ENCODE measurements around the gene LCLAT1.
"Not testable (repeated sequence)": the region's sequence is repeated elsewhere in the genome, so short reads cannot be mapped to it uniquely, and the experiment has no call there.

The LCLAT1 gene

DNA sequence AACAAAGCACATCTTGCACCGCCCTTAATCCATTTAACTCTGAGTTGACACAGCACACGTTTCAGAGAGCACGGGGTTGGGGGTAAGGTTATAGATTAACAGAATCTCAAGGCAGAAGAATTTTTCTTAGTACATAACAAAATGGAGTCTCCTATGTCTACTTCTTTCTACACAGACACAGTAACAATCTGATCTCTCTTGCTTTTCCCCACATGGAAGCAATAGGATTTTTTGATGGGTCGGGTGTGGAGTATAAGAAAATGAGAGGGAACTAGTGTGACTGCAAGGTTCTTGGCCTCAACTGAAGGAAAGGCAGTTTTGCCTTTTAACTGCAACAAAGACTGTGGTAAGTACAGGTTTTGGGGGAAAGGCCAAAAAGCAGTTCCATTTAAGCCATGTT, 167.2 kb downstream of the LCLAT1 start:
- not testable (repeated sequence) for H3K9ac ChIP-seq (ENCODE audit: low read depth, low read length); H3K27me3 ChIP-seq (ENCODE audit: insufficient read depth, low read length); H3K9me3 ChIP-seq (ENCODE audit: insufficient read depth, low read depth, low read length); H3K36me3 ChIP-seq (ENCODE audit: insufficient read depth, low read depth, low read length); H3K27ac ChIP-seq (ENCODE audit: low read length); H3K4me3 ChIP-seq (ENCODE audit: low read length)
- H3K4me1 ChIP-seq (ENCODE audit: insufficient read depth, low read length): peaks cover 21% of the 10 kb centered on the region

DNA sequence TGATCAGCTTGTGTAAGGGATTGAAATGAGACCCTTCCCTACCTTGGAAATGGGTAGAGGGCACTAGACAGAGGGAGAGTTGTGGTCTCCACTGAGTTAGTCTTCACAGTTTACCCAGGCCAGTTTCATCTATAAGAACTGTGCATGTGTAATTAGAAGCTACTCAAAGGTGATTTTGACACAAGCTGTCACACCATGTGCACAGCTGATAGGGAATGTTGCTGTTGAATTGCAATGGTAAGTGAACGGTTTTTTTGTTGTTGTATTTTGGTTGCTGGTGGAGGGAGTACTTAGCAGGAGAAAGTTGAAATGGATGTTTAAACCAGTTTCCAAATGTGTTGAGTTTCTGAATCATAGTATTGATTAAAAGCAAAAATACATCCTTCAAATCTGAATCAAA, 168.9 kb downstream of the LCLAT1 start:
- no peaks in the 10 kb centered on the region for H3K27me3 ChIP-seq (ENCODE audit: insufficient read depth, low read length)
- peaks cover 21% of the 10 kb centered on the region for H3K4me1 ChIP-seq (ENCODE audit: insufficient read depth, low read length)
- no peaks in the 10 kb centered on the region for H3K36me3 ChIP-seq (ENCODE audit: insufficient read depth, low read depth, low read length)
- no peak overlapping the region for H3K9ac ChIP-seq (ENCODE audit: low read depth, low read length)
- H3K27ac ChIP-seq (ENCODE audit: low read length): no peak overlapping the region
- H3K4me3 ChIP-seq (ENCODE audit: low read length): no peak overlapping the region
- no peaks in the 10 kb centered on the region for H3K9me3 ChIP-seq (ENCODE audit: insufficient read depth, low read depth, low read length)

DNA sequence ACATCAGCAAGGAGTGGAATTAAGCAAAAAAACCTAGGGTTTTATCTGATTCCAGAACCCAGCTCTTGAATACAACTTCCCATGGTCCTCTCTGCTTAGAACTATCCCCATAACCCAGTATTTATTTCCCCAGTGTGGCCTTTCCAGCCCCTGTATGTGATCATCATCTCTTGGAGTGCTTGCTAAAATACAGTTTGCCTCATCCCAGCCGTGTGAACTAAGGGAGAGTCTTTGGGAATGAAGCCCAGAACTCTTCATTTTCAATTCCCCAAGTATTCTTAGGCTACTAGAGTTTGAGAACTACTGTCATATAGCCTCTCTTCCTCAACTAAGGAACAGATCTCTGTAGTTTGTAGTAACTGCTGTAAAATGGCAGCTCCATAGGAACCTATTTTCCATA, 173.1 kb downstream of the LCLAT1 start:
- Histone ChIP-seq H3K36me3 (ENCODE audit: insufficient read depth, low read depth, low read length) (no peaks in the 10 kb centered on the region), H3K9me3 (ENCODE audit: insufficient read depth, low read depth, low read length) (no peaks in the 10 kb centered on the region), H3K27ac (ENCODE audit: low read length) (no peak overlapping the region), H3K27me3 (ENCODE audit: insufficient read depth, low read length) (no peaks in the 10 kb centered on the region), H3K4me3 (ENCODE audit: low read length) (no peak overlapping the region), H3K9ac (ENCODE audit: low read depth, low read length) (no peak overlapping the region), H3K4me1 (ENCODE audit: insufficient read depth, low read length) (no peaks in the 10 kb centered on the region)

DNA sequence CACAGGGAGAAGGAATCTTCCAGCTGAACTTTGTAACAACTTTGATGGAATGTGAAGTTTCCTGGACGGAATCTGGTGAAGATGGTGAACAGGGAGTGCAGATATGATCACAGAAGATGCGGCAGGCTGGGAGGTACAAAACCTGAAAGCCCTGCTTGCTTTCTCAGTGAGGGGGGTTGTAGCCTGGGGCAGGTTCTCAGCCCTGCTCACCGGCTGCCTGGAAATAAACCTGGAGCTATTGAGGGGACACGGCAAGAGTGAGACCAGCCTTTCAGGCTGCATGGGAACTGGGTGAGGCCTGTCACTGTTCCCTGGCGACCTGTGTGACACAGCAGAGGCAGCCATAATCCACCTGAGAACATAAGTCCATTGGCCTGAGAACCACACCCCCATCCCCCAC, 174.8 kb downstream of the LCLAT1 start:
- Histone ChIP-seq H3K4me3 (ENCODE audit: low read length) (no peak overlapping the region), H3K4me1 (ENCODE audit: insufficient read depth, low read length) (no peaks in the 10 kb centered on the region), H3K27me3 (ENCODE audit: insufficient read depth, low read length) (no peaks in the 10 kb centered on the region), H3K36me3 (ENCODE audit: insufficient read depth, low read depth, low read length) (no peaks in the 10 kb centered on the region), H3K9me3 (ENCODE audit: insufficient read depth, low read depth, low read length) (no peaks in the 10 kb centered on the region), H3K9ac (ENCODE audit: low read depth, low read length) (no peak overlapping the region), H3K27ac (ENCODE audit: low read length) (no peak overlapping the region)

DNA sequence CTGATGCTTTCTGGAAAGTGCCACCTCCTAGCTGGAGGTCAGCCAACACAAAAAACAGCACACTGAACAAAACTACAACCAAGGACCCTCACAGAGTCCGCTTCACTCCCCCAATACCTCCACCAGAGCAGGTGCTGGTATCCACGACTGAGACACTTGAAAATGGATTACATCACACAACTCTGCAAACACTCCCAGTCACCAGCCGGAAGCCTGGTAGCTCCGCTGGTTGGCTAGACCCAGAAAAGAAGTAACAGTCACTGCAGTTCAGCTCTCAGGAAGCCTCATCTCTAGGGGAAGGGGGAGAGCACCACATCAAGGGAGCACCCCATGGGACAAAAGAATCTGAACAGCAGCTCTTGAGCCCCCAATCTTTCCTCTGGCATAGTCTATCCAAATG, 175.4 kb downstream of the LCLAT1 start:
- H3K4me1 ChIP-seq (ENCODE audit: insufficient read depth, low read length): peaks cover 2% of the 10 kb centered on the region; the same call in 1 of the 2 replicates
- H3K4me3 ChIP-seq (ENCODE audit: low read length): no peak overlapping the region
- H3K9ac ChIP-seq (ENCODE audit: low read depth, low read length): no peak overlapping the region
- no peaks in the 10 kb centered on the region for H3K36me3 ChIP-seq (ENCODE audit: insufficient read depth, low read depth, low read length)
- H3K27me3 ChIP-seq (ENCODE audit: insufficient read depth, low read length): no peaks in the 10 kb centered on the region
- no peaks in the 10 kb centered on the region for H3K9me3 ChIP-seq (ENCODE audit: insufficient read depth, low read depth, low read length)
- no peak overlapping the region for H3K27ac ChIP-seq (ENCODE audit: low read length)

DNA sequence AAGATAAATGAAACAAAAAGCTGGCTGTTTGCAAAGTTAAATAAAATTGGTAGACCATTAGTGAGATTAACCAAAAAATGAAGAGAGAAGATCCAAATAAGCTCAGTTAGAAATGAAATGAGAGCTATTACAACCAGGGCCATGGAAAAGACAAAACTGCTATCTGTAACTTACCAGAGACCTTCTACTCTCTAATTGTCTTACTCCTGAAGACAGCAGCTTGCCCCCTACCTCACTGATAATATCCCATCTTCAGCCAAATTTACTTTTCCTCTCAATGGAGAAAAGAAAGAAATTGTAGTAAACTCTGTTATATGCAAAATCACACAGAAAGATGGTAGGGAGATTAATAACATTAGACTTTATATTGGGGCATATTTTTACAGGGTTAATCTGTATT, 178.2 kb downstream of the LCLAT1 start:
- Histone ChIP-seq H3K9ac (ENCODE audit: low read depth, low read length) (no peak overlapping the region), H3K27ac (ENCODE audit: low read length) (no peak overlapping the region), H3K9me3 (ENCODE audit: insufficient read depth, low read depth, low read length) (no peaks in the 10 kb centered on the region), H3K36me3 (ENCODE audit: insufficient read depth, low read depth, low read length) (no peaks in the 10 kb centered on the region), H3K27me3 (ENCODE audit: insufficient read depth, low read length) (no peaks in the 10 kb centered on the region), H3K4me3 (ENCODE audit: low read length) (no peak overlapping the region), H3K4me1 (ENCODE audit: insufficient read depth, low read length) (peaks cover 16% of the 10 kb centered on the region; the same call in 1 of the 2 replicates)

DNA sequence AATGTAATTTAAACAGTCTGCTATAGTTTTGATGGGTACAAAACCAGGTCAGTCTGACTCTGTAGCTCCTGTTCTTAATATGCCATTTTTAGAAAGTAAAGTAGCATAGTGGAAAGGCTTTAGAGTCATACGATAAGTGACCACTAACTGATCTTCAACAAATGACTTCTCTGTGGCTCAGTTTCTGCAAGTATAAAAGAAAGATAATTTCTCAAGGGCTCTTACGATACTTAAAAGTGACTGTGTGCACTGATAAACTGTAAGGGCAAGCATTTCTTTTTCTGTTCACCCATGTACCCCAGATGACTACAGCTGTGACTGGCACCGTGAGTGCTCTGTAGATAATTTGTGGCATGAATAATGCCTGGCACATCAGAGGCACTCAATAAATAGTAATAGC, 178.7 kb downstream of the LCLAT1 start:
- H3K9ac ChIP-seq (ENCODE audit: low read depth, low read length): no peak overlapping the region
- H3K27ac ChIP-seq (ENCODE audit: low read length): no peak overlapping the region
- no peaks in the 10 kb centered on the region for H3K36me3 ChIP-seq (ENCODE audit: insufficient read depth, low read depth, low read length)
- no peak overlapping the region for H3K4me3 ChIP-seq (ENCODE audit: low read length)
- H3K9me3 ChIP-seq (ENCODE audit: insufficient read depth, low read depth, low read length): no peaks in the 10 kb centered on the region
- peaks cover 16% of the 10 kb centered on the region; the same call in 1 of the 2 replicates for H3K4me1 ChIP-seq (ENCODE audit: insufficient read depth, low read length)
- no peaks in the 10 kb centered on the region for H3K27me3 ChIP-seq (ENCODE audit: insufficient read depth, low read length)

DNA sequence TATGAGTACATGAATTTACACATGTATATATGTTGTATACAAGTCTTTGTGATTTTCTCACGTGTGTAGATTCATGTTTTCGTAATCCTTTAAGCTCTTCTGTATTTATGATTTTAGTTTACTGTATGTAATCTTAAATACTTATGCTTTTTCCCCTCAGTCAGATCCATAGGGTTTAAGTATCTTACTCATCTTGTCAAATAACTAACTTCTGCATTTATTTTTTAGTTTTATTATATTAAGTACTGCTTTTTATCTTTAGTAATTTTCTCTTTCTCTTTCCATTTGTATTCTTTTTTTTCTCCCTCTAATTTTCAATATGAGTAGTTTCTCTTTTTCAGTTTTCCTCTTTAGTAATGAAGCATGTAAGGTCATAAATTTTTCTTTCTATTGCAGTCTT, 179.4 kb downstream of the LCLAT1 start:
- H3K4me1 ChIP-seq (ENCODE audit: insufficient read depth, low read length): peaks cover 16% of the 10 kb centered on the region; the same call in 1 of the 2 replicates
- no peaks in the 10 kb centered on the region for H3K27me3 ChIP-seq (ENCODE audit: insufficient read depth, low read length)
- H3K9me3 ChIP-seq (ENCODE audit: insufficient read depth, low read depth, low read length): no peaks in the 10 kb centered on the region
- H3K9ac ChIP-seq (ENCODE audit: low read depth, low read length): no peak overlapping the region
- no peak overlapping the region for H3K4me3 ChIP-seq (ENCODE audit: low read length)
- no peak overlapping the region for H3K27ac ChIP-seq (ENCODE audit: low read length)
- H3K36me3 ChIP-seq (ENCODE audit: insufficient read depth, low read depth, low read length): no peaks in the 10 kb centered on the region

DNA sequence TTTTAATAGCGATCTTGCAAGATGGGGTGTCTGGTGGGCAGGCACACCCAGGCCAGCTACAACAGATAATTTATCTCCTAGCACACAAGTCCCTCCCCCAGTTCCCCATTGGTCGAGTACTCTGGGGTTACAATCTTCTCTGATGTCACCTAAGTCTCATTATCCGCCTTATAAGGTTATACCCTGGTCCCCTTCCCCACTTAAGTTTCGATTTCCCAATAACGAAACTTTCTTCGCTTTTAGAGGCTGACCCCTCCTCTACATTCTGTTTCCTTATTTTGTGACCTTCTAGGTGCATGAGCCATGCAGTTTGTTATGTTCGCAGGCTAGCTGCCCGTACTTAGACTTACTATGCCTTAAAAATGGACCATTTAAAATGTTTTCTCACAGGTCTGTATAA, 180.1 kb downstream of the LCLAT1 start:
- no peak overlapping the region for H3K27ac ChIP-seq (ENCODE audit: low read length)
- H3K4me3 ChIP-seq (ENCODE audit: low read length): no peak overlapping the region
- H3K4me1 ChIP-seq (ENCODE audit: insufficient read depth, low read length): peaks cover 16% of the 10 kb centered on the region; the same call in 1 of the 2 replicates
- H3K9ac ChIP-seq (ENCODE audit: low read depth, low read length): no peak overlapping the region
- H3K9me3 ChIP-seq (ENCODE audit: insufficient read depth, low read depth, low read length): no peaks in the 10 kb centered on the region
- no peaks in the 10 kb centered on the region for H3K27me3 ChIP-seq (ENCODE audit: insufficient read depth, low read length)
- H3K36me3 ChIP-seq (ENCODE audit: insufficient read depth, low read depth, low read length): no peaks in the 10 kb centered on the region

DNA sequence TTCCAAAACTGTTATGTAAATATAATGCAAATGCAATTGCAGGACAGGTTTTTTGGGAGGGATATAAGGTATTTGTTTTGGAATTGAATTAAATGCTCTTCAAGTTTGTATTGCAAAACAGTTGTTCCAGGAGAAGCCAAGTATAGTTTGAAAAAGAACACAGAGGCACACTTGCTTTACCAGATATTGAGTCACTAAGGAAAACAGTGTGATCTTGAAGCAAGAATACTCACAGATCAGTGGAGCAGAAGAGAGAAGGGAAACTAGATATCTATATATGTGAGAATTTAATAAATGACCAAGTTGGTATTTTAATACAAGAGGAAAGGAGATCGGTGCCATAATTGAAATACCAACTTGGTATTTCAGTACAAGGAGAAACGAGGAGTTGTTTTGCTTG, 181.3 kb downstream of the LCLAT1 start:
- no peaks in the 10 kb centered on the region for H3K27me3 ChIP-seq (ENCODE audit: insufficient read depth, low read length)
- no peaks in the 10 kb centered on the region for H3K36me3 ChIP-seq (ENCODE audit: insufficient read depth, low read depth, low read length)
- H3K4me1 ChIP-seq (ENCODE audit: insufficient read depth, low read length): peaks cover 16% of the 10 kb centered on the region; the same call in 1 of the 2 replicates
- H3K4me3 ChIP-seq (ENCODE audit: low read length): no peak overlapping the region
- H3K9me3 ChIP-seq (ENCODE audit: insufficient read depth, low read depth, low read length): no peaks in the 10 kb centered on the region
- no peak overlapping the region for H3K27ac ChIP-seq (ENCODE audit: low read length)
- H3K9ac ChIP-seq (ENCODE audit: low read depth, low read length): no peak overlapping the region

DNA sequence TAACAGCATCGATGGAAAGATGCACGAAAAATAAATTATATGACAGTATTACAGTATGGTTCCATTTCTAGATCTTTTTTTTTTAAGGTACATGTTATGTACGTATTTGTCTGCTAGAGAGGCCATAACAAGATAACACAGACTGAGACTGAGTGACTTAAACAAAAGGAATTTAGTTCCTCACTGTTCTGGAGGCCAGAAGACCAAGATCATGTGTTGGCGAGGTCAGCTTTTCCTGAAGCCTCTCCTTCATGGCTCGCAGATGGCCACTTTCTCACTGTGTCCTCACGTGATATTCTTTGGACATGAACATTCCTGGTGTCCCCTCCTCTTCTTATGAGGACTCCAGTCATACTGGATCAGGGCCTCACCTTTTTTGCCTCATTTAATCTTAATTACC, 182.8 kb downstream of the LCLAT1 start:
- Histone ChIP-seq H3K9ac (ENCODE audit: low read depth, low read length) (no peak overlapping the region), H3K4me3 (ENCODE audit: low read length) (no peak overlapping the region), H3K27ac (ENCODE audit: low read length) (no peak overlapping the region), H3K4me1 (ENCODE audit: insufficient read depth, low read length) (peaks cover 16% of the 10 kb centered on the region; the same call in 1 of the 2 replicates), H3K36me3 (ENCODE audit: insufficient read depth, low read depth, low read length) (no peaks in the 10 kb centered on the region), H3K27me3 (ENCODE audit: insufficient read depth, low read length) (no peaks in the 10 kb centered on the region), H3K9me3 (ENCODE audit: insufficient read depth, low read depth, low read length) (no peaks in the 10 kb centered on the region)

DNA sequence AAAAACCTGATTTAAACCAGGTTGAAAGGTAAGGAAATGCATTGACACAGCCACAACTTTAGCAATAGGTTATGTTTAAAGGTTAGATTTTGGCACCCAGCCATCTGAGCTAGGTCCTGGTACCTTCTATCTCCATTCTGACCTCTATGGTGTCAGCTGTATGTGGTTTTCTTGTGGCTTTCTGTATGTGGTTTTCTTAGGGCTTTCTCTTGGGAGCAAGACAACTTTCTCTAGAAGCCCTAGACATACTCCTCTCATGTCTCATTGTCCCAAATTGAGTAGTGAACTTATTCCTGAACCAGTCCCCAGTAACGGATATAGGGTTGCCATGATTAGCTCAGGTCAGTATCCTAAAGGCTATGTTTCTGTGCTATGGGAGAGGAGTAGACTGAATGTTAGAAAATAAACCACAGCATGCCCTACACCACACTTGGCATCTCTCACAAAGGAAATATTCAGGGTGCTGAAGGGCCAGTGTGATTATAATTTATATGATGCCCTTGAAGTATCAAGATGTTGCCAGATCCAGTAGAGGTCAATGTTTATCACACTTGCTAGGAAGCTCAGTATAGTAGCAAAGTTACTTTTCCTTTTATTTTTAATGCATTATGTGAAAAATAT, 184.1 kb downstream of the LCLAT1 start:
- no peak overlapping the region for H3K27ac ChIP-seq (ENCODE audit: low read length)
- no peaks in the 10 kb centered on the region for H3K9me3 ChIP-seq (ENCODE audit: insufficient read depth, low read depth, low read length)
- no peak overlapping the region for H3K9ac ChIP-seq (ENCODE audit: low read depth, low read length)
- H3K27me3 ChIP-seq (ENCODE audit: insufficient read depth, low read length): no peaks in the 10 kb centered on the region
- H3K4me1 ChIP-seq (ENCODE audit: insufficient read depth, low read length): peaks cover 16% of the 10 kb centered on the region; the same call in 1 of the 2 replicates
- no peaks in the 10 kb centered on the region for H3K36me3 ChIP-seq (ENCODE audit: insufficient read depth, low read depth, low read length)
- H3K4me3 ChIP-seq (ENCODE audit: low read length): no peak overlapping the region
